Endothelial cell of umbilical vein (primary cell): ENCODE results near the gene RPS25. TPM values are rescaled to one million over a fixed set of nuclear protein-coding genes. Genes with fewer than 3 reads are reported as not detected.

Experiments
- BruUV-seq: library from RNA; stranded (reverse); fragments of 400-500 nt; replicated peaks from 2 replicates; lab custom pipeline; 2021; lab: Mats Ljungman, UMichigan
- CTCF ChIA-PET: fragments of 300-600, 350-600 bp; sonication (Branson Sonifier 250); formaldehyde crosslinking; loops from one replicate; lab custom pipeline; 2021; ENCODE audit warnings: antibody characterized with exemption, inconsistent platforms; lab: Charles Lee
- POLR2A ChIA-PET: fragments of 300-600, 350-600 bp; sonication (Branson Sonifier 250); formaldehyde crosslinking; loops from one replicate; lab custom pipeline; 2021; ENCODE audit warnings: antibody characterized with exemption, inconsistent platforms; lab: Charles Lee
- DNase-seq: peaks from one replicate; pipeline ENCODE4 v3.0.0-alpha.2; 2011; ENCODE audit warnings: low read depth, low spot score
- FAIRE-seq: peaks from 2 replicates; lab custom pipeline; 2011; peaks lifted over from hg19 to GRCh38; lab: Jason Lieb, UNC
- H2AFZ ChIP-seq: 2 replicates; pipeline ENCODE4 v1.6.0; 2012; ENCODE audit warnings: low read depth, low read length, control low read depth, inconsistent platforms
- H3K27ac ChIP-seq: 2 replicates; pipeline ENCODE4 v1.5.1; 2011; ENCODE audit warnings: low read depth, mild to moderate bottlenecking, control low read depth, low read length, moderate library complexity; ENCODE audit not compliant: insufficient read depth
- H3K27me3 ChIP-seq, 2 experiments: 2 replicates each; pipeline versions ENCODE4 v1.6.0 to v1.6.1; 2011; ENCODE audit warnings: low read length in 2 of 2, mixed read lengths in 1 of 2; ENCODE audit not compliant: control insufficient read depth in 2 of 2, insufficient read depth in 2 of 2
- H3K36me3 ChIP-seq, 2 experiments: 2 replicates in 1 of 2; 3 replicates in 1 of 2; pipeline ENCODE4 v1.5.1; 2011; ENCODE audit warnings: low read length in 2 of 2, mild to moderate bottlenecking in 1 of 2, moderate library complexity in 1 of 2; ENCODE audit not compliant: control insufficient read depth in 2 of 2, insufficient read depth in 2 of 2; ENCODE audit errors: extremely low read depth in 1 of 2
- H3K4me1 ChIP-seq: 3 replicates; pipeline ENCODE4 v1.5.1; 2011; ENCODE audit warnings: mild to moderate bottlenecking, low read length; ENCODE audit not compliant: control insufficient read depth, insufficient read depth; ENCODE audit errors: extremely low read depth
- H3K4me2 ChIP-seq: 2 replicates; pipeline ENCODE4 v1.6.1; 2011; ENCODE audit warnings: low read length, control low read depth, mixed read lengths; ENCODE audit not compliant: insufficient read depth
- H3K4me3 ChIP-seq, 3 experiments: fragments of 200-600 bp in 1 of 3; sonication (generic), shearing (Covaris generic) in 1 of 3; replicated peaks in 1 of 3; 2 replicates each; pipeline ENCODE4 v1.5.1; 2011 to 2016; ENCODE audit warnings: control low read depth in 3 of 3, low read length in 3 of 3, mild to moderate bottlenecking in 2 of 3, inconsistent platforms in 1 of 3, low read depth in 1 of 3, moderate library complexity in 1 of 3; ENCODE audit not compliant: insufficient read depth in 1 of 3
- H3K79me2 ChIP-seq: 2 replicates; pipeline ENCODE4 v1.6.0; 2012; ENCODE audit warnings: low read length, inconsistent platforms; ENCODE audit not compliant: control insufficient read depth, insufficient read depth
- H3K9ac ChIP-seq: replicated peaks from 2 replicates; pipeline ENCODE3; 2011; ENCODE audit warnings: low read length, control low read depth; ENCODE audit not compliant: insufficient read depth; ENCODE audit errors: extremely low read depth
- H3K9me1 ChIP-seq: replicated peaks from 3 replicates; pipeline ENCODE4 v1.6.0; 2011; ENCODE audit warnings: mild to moderate bottlenecking, low read length; ENCODE audit not compliant: control insufficient read depth, insufficient read depth; ENCODE audit errors: extremely low read depth
- H3K9me3 ChIP-seq: replicated peaks from 2 replicates; pipeline ENCODE4 v1.5.1; 2012; ENCODE audit warnings: low read length, inconsistent platforms; ENCODE audit not compliant: control insufficient read depth, insufficient read depth
- H4K20me1 ChIP-seq: replicated peaks from 2 replicates; pipeline ENCODE3; 2011; ENCODE audit warnings: mild to moderate bottlenecking, low read length; ENCODE audit not compliant: control insufficient read depth, insufficient read depth; ENCODE audit errors: extremely low read depth
- CTCF ChIP-seq, 2 donors: IDR thresholded peaks; 1 replicate in 1 of 2; 2 replicates in 1 of 2; pipeline ENCODE4 v1.5.1; 2011; ENCODE audit warnings: low read length in 2 of 2, mild to moderate bottlenecking in 2 of 2, moderate library complexity in 2 of 2, control low read depth in 1 of 2, inconsistent platforms in 1 of 2, low read depth in 1 of 2; ENCODE audit not compliant: insufficient read depth in 1 of 2; ENCODE audit errors: extremely low read depth in 1 of 2
- EZH2 ChIP-seq: IDR thresholded peaks from 2 replicates; pipeline ENCODE4 v1.6.1; 2012; ENCODE audit warnings: borderline replicate concordance, low read depth, mild to moderate bottlenecking, moderate library complexity, low read length, inconsistent platforms; ENCODE audit not compliant: severe bottlenecking
- FOS ChIP-seq: IDR thresholded peaks from 2 replicates; pipeline ENCODE4 v1.6.1; 2011; ENCODE audit warnings: mild to moderate bottlenecking, low read length, moderate library complexity, borderline replicate concordance; ENCODE audit not compliant: insufficient read depth
- GATA2 ChIP-seq: IDR thresholded peaks from 2 replicates; pipeline ENCODE4 v1.7.0; 2011; ENCODE audit warnings: low read depth, mild to moderate bottlenecking, moderate library complexity, mixed read lengths, low read length; ENCODE audit not compliant: insufficient read length, insufficient read depth
- JUN ChIP-seq: IDR thresholded peaks from 2 replicates; pipeline ENCODE4 v1.6.1; 2011; ENCODE audit warnings: borderline replicate concordance, low read depth; ENCODE audit not compliant: insufficient read length, insufficient read depth
- MAX ChIP-seq: IDR thresholded peaks from 2 replicates; pipeline ENCODE4 v1.6.1; 2011; ENCODE audit not compliant: insufficient read depth, insufficient read length
- MYC ChIP-seq: IDR thresholded peaks from one replicate; pipeline ENCODE4 v1.6.1; 2011; ENCODE audit warnings: mild to moderate bottlenecking, low read depth, low read length
- POLR2A ChIP-seq: IDR thresholded peaks from 2 replicates; pipeline ENCODE4 v1.6.1; 2012; ENCODE audit warnings: low read depth, mild to moderate bottlenecking, control low read depth, low read length
- POLR2AphosphoS5 ChIP-seq: IDR thresholded peaks from 2 replicates; pipeline ENCODE4 v1.6.1; 2012; ENCODE audit warnings: low read depth, mild to moderate bottlenecking, control low read depth, low read length, moderate library complexity; ENCODE audit not compliant: insufficient read depth
- dilution Hi-C: fragments of 300-500 bp; cut with MboI; formaldehyde crosslinking; loops from one replicate; pipeline ENCODE4 v1.15.0; 2019; ENCODE audit warnings: low sequenced_read_pairs; ENCODE audit not compliant: extremely low pct_ligation_motif_present
- intact Hi-C: fragments of 100-400 bp; cut with micrococcal nuclease; formaldehyde crosslinking; loops from one replicate; pipeline ENCODE4 v1.10.0; 2022
- polyA plus RNA-seq, 4 experiments: library from polyadenylated mRNA; depleted of rRNA in 3 of 4; stranded (reverse) in 3 of 4; unstranded in 1 of 4; fragments of >200 nt; gene quantifications; 2 replicates each; pipeline versions ENCODE4 v1.2.1 to v1.2.3, GENCODE V29; 2011 to 2012; ENCODE audit warnings: missing spikeins in 1 of 4
- total RNA-seq: library from RNA; stranded (reverse); gene quantifications from 2 replicates; pipeline ENCODE4 v1.2.3, GENCODE V29; 2021

Gene RPS25
- total and polyA plus RNA-seq, 2 donors (not counting 3 experiments of a cell fraction or from before 2014, with no cell fraction given), result 887 to 992 TPM

GRCh38 chr11:119000906-119001305 lies 17.2 kb downstream of the RPS25 start:
- no peaks in the 10 kb centered on the region for H3K9me1 ChIP-seq
- intact Hi-C loops, result no loop called here

More at GRCh38 chr11:119000906-119001305, 17.2 kb downstream of the RPS25 start:
- no TSS peak for BruUV-seq
- no peaks in the 10 kb centered on the region for H4K20me1 ChIP-seq
- H3K4me1 ChIP-seq, result peaks cover 18% of the 10 kb centered on the region
- no peaks in the 10 kb centered on the region for H3K27me3 ChIP-seq
- FAIRE-seq (no peak), DNase-seq (no peak)
- no peak overlapping the region for H2AFZ ChIP-seq
- dilution Hi-C loops, result no loop called here
- no peak overlapping the region for H3K9ac ChIP-seq
- no peak overlapping the region for H3K27ac ChIP-seq
- no peak overlapping the region for H3K4me3 ChIP-seq
- H3K9me3 ChIP-seq, result no peaks in the 10 kb centered on the region
- H3K4me2 ChIP-seq, result no peak overlapping the region
- peaks cover 2 to 6% of the 10 kb centered on the region in 2 experiments for H3K36me3 ChIP-seq
- peaks cover 8% of the 10 kb centered on the region for H3K79me2 ChIP-seq
- TF ChIP-seq MAX, result no peak
- no peak for TF ChIP-seq JUN
- no peak for TF ChIP-seq POLR2AphosphoS5
- TF ChIP-seq MYC, result no peak
- no peak for TF ChIP-seq GATA2
- no peak for TF ChIP-seq EZH2
- no peak for TF ChIP-seq FOS
- no peak for TF ChIP-seq CTCF (IDR thresholded peaks at IDR 0.05; ENCODE audit: extremely low read depth in 1 of 2, insufficient read depth in 1 of 2, low read depth in 1 of 2, low read length in 2 of 2)
- no peak for TF ChIP-seq POLR2A
- POLR2A ChIA-PET, result no interaction called here
- CTCF ChIA-PET, result no interaction called here
